Natural killer cell (primary cell): ENCODE measurements around the gene ERI2. TPM values are rescaled to one million over a fixed set of nuclear protein-coding genes. Genes with fewer than 3 reads are reported as not detected.
"Not testable (repeated sequence)": the region's sequence is repeated elsewhere in the genome, so short reads cannot be mapped to it uniquely, and the experiment has no call there.

ENCODE experiments used
- ATAC-seq, 3 donors: fragments of 150-1000 bp in 2 of 3; fragments of 200-7000 bp in 1 of 3; cut with Tn5 transposase; 1 replicate in 1 of 3; 2 replicates in 2 of 3; pipeline ENCODE4 v1.10.0; 2021; ENCODE audit warnings: mild to moderate bottlenecking in 2 of 3, moderate library complexity in 2 of 3
- DNase-seq, 2 donors: peaks; one replicate each; pipeline versions ENCODE4 v3.0.0 to v3.0.0-alpha.2; 2013 to 2021; ENCODE audit warnings: mixed read lengths in 1 of 2
- H3K27ac ChIP-seq: one replicate; pipeline ENCODE4 v1.5.1; 2013; ENCODE audit warnings: mild to moderate bottlenecking, low read length
- H3K27me3 ChIP-seq: one replicate; pipeline ENCODE4 v1.6.1; 2013; ENCODE audit warnings: low read length; ENCODE audit not compliant: control insufficient read depth, insufficient read depth
- H3K36me3 ChIP-seq: one replicate; pipeline ENCODE4 v1.6.1; 2013; ENCODE audit warnings: low read length; ENCODE audit not compliant: control insufficient read depth, insufficient read depth
- H3K4me1 ChIP-seq: one replicate; pipeline ENCODE4 v1.6.1; 2013; ENCODE audit warnings: low read length; ENCODE audit not compliant: control insufficient read depth, insufficient read depth
- H3K4me3 ChIP-seq: one replicate; pipeline ENCODE4 v1.5.1; 2013; ENCODE audit warnings: low read length
- H3K9me3 ChIP-seq: one replicate; pipeline ENCODE4 v1.6.1; 2013; ENCODE audit warnings: low read length; ENCODE audit not compliant: control insufficient read depth, insufficient read depth
- H3K27ac Mint-ChIP-seq, 2 donors: one replicate each; pipeline ENCODE4 v1.8.0; 2022; ENCODE audit warnings: mild to moderate bottlenecking in 2 of 2, mixed read lengths in 2 of 2, moderate library complexity in 1 of 2
- H3K27me3 Mint-ChIP-seq, 2 donors: one replicate each; pipeline ENCODE4 v1.8.0; 2022; ENCODE audit warnings: low read depth in 2 of 2, mixed read lengths in 2 of 2
- H3K36me3 Mint-ChIP-seq: one replicate; pipeline ENCODE4 v1.8.0; 2022; ENCODE audit warnings: mixed read lengths
- H3K4me1 Mint-ChIP-seq, 2 donors: one replicate each; pipeline ENCODE4 v1.8.0; 2022; ENCODE audit warnings: mixed read lengths in 2 of 2
- H3K4me3 Mint-ChIP-seq: one replicate; pipeline ENCODE4 v1.8.0; 2022; ENCODE audit warnings: mild to moderate bottlenecking, moderate library complexity, mixed read lengths
- H3K9me3 Mint-ChIP-seq, 2 donors: one replicate each; pipeline ENCODE4 v1.8.0; 2022; ENCODE audit warnings: mixed read lengths in 2 of 2
- WGBS: methylation state at CpG from one replicate; pipeline ENCODE4 v1.1.7; 2013; ENCODE audit warnings: missing lambda C conversion rate; ENCODE audit not compliant: insufficient coverage; 5-methylcytosine and 5-hydroxymethylcytosine counted together
- intact Hi-C: fragments of 100-400 bp; cut with micrococcal nuclease; formaldehyde crosslinking; loops from one replicate; pipeline ENCODE4 v1.14.2; 2022
- total RNA-seq, 4 donors: library from RNA; stranded (reverse); fragments of 120-200 nt in 1 of 4; gene quantifications; one replicate each; pipeline versions ENCODE4 v1.2.3 to v1.2.4, GENCODE V29; 2013 to 2022
- TF ChIP-seq, protein P1 (sequence below): fragments of 200-600 bp; IDR thresholded peaks from one replicate; pipeline ENCODE4 v1.8.0; 2022; ENCODE audit warnings: antibody characterized with exemption

Gene ERI2
- total RNA-seq, 3 donors from 2014 or later (not counting 1 experiment from before 2014, with no cell fraction given): 2.4 to 3.5 (median 2.8) TPM

DNA sequence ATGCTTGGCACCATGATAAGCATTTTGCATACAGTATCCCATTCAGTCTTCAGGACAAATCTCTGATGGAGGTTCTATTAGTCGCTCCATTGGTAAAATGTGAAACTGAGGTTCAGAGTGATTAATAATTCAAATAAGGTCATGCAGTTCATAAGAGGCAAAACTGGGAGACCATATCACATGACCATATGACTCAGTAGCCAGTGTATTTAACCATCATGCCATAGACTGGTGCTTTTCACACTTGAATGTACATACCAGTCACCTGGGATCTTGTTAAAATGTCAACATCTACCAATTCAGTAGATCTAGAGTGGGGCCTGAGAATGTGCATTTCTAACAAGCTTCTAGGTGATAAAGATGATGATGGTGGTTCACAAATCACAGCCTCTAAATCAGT, 38.2 kb downstream of the ERI2 start:
- intact Hi-C loops: no loop called here
- Mint-ChIP-seq H3K27me3 (no peaks in the 10 kb centered on the region), H3K36me3 (no peaks in the 10 kb centered on the region), H3K4me3 (no peak overlapping the region), H3K9me3 (no peaks in the 10 kb centered on the region), H3K4me1 (peaks cover 6 to 11% of the 10 kb centered on the region in 2 donors), H3K27ac (no peak overlapping the region)
- no peak for DNase-seq
- peaks cover 3% of the 10 kb centered on the region for H3K4me1 ChIP-seq
- no peaks in the 10 kb centered on the region for H3K9me3 ChIP-seq
- no peaks in the 10 kb centered on the region for H3K36me3 ChIP-seq
- no peaks in the 10 kb centered on the region for H3K27me3 ChIP-seq
- no peak for ATAC-seq
- WGBS: 89% methylated on average over 1 of the region's 1 CpG
- no peak overlapping the region for H3K4me3 ChIP-seq
- H3K27ac ChIP-seq: no peak overlapping the region
- TF ChIP-seq, protein P1, sequence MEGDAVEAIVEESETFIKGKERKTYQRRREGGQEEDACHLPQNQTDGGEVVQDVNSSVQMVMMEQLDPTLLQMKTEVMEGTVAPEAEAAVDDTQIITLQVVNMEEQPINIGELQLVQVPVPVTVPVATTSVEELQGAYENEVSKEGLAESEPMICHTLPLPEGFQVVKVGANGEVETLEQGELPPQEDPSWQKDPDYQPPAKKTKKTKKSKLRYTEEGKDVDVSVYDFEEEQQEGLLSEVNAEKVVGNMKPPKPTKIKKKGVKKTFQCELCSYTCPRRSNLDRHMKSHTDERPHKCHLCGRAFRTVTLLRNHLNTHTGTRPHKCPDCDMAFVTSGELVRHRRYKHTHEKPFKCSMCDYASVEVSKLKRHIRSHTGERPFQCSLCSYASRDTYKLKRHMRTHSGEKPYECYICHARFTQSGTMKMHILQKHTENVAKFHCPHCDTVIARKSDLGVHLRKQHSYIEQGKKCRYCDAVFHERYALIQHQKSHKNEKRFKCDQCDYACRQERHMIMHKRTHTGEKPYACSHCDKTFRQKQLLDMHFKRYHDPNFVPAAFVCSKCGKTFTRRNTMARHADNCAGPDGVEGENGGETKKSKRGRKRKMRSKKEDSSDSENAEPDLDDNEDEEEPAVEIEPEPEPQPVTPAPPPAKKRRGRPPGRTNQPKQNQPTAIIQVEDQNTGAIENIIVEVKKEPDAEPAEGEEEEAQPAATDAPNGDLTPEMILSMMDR: no peak

DNA sequence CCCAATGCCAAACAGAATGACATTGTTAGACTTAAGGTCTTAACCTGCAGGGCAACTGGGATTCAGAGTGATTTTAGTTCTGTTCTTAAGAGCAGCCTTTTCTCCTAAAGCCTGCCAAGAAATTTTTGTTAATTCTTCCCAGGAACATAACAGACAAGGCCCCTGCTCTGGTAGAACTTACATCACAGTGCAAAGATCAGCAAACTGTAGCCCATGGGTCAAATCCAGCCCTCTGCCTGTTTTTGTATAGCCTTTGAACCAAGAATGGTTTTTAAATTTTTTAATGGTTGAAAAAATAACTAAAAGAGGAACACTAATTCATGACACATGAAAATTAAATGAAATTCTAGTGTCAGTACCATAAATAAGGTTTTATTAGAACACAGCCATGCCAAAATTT, 38.7 kb downstream of the ERI2 start:
- TF ChIP-seq, protein P1: no peak
- intact Hi-C loops: no loop called here
- no peak overlapping the region for H3K27ac Mint-ChIP-seq
- no peaks in the 10 kb centered on the region for H3K36me3 Mint-ChIP-seq
- Histone ChIP-seq H3K36me3 (no peaks in the 10 kb centered on the region), H3K27me3 (no peaks in the 10 kb centered on the region), H3K27ac (no peak overlapping the region), H3K9me3 (no peaks in the 10 kb centered on the region), H3K4me3 (no peak overlapping the region), H3K4me1 (peaks cover 4% of the 10 kb centered on the region)
- DNase-seq (no peak), ATAC-seq (no peak)
- no peak overlapping the region for H3K4me3 Mint-ChIP-seq
- H3K9me3 Mint-ChIP-seq: no peaks in the 10 kb centered on the region
- H3K4me1 Mint-ChIP-seq: peaks cover 8 to 17% of the 10 kb centered on the region in 2 donors
- H3K27me3 Mint-ChIP-seq: no peaks in the 10 kb centered on the region

DNA sequence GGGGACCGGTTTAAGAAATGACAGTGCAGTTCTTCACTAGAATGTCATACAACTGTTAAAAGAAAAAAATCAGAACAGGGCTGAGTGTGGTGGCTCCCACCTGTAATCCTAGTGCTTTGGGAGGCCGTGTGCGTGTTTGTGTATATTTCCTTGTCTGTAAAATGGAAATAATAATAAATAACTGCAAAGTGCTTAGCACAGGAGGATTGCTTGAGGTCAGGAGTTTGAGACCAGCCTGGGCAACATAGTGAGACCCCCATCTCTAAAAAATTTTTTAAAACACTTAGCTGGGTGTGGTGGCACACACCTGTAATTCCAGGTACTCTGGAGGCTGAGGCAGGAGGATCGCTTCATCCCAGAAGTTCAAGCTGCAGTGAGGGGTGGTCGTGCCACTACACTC, 40.0 kb downstream of the ERI2 start:
- H3K36me3 Mint-ChIP-seq: no peaks in the 10 kb centered on the region
- intact Hi-C loops: no loop called here
- no peak for ATAC-seq
- Histone ChIP-seq H3K9me3 (no peaks in the 10 kb centered on the region), H3K4me3 (no peak overlapping the region), H3K27me3 (no peaks in the 10 kb centered on the region), H3K36me3 (no peaks in the 10 kb centered on the region), H3K4me1 (peaks cover 4% of the 10 kb centered on the region), H3K27ac (no peak overlapping the region)
- no peak overlapping the region for H3K4me3 Mint-ChIP-seq
- H3K27ac Mint-ChIP-seq: no peak overlapping the region
- peaks cover 15 to 24% of the 10 kb centered on the region in 2 donors for H3K4me1 Mint-ChIP-seq
- TF ChIP-seq, protein P1: no peak
- no peaks in the 10 kb centered on the region for H3K9me3 Mint-ChIP-seq
- WGBS: 91% methylated on average over 5 of the region's 5 CpGs
- H3K27me3 Mint-ChIP-seq: no peaks in the 10 kb centered on the region
- DNase-seq: no peak

DNA sequence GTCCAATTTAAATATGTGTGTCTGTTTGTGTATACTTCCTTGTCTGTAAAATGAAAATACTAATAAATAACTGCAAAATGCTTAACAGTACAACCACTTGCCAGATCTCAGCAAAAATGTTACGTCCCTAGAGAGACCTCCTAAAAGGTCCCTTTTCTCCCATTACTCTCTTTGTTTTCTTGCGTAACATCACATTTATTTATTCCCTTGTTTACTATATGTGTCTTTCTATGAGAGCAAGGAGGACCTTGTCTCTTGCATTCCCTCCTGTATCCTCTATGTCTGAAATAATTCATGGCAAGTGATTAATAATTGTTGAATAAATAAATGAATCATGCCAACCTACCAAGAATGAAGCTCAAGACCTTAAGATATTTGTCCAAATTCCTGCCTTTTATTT, 40.5 kb downstream of the ERI2 start:
- DNase-seq: no peak
- Histone ChIP-seq H3K27me3 (no peaks in the 10 kb centered on the region), H3K9me3 (no peaks in the 10 kb centered on the region), H3K27ac (no peak overlapping the region), H3K36me3 (no peaks in the 10 kb centered on the region), H3K4me3 (no peak overlapping the region), H3K4me1 (peaks cover 4% of the 10 kb centered on the region)
- Mint-ChIP-seq H3K9me3 (no peaks in the 10 kb centered on the region), H3K27me3 (no peaks in the 10 kb centered on the region), H3K4me3 (no peak overlapping the region), H3K36me3 (no peaks in the 10 kb centered on the region), H3K4me1 (peaks cover 15 to 24% of the 10 kb centered on the region in 2 donors), H3K27ac (no peak overlapping the region)
- TF ChIP-seq, protein P1: no peak
- intact Hi-C loops: no loop called here
- ATAC-seq: no peak
- 100% methylated on average over 1 of the region's 2 CpGs for WGBS

DNA sequence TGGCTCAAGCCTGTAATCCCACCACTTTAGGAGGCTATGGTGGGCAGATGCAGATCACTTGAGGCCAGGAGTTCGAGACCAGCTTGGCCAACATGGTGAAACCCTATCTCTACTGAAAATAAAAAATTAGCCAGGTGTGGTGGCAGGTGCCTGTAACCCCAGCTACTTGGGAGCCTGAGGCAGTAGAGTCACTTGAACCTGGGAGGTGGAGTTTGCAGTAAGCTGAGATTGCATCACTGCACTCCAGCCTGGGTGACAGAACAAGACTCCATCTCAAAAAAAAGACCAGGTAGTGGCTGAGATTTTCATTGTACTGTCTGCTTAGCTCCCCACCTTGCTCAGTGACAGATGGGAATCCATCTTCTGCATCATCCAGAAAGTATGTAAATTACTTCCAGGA, 41.8 kb downstream of the ERI2 start:
- H3K9me3 Mint-ChIP-seq, H3K4me3 ChIP-seq, ATAC-seq, H3K36me3 ChIP-seq, intact Hi-C loops, H3K36me3 Mint-ChIP-seq, H3K9me3 ChIP-seq, DNase-seq, H3K27me3 ChIP-seq, H3K27me3 Mint-ChIP-seq, H3K27ac ChIP-seq, H3K4me1 ChIP-seq: not testable (repeated sequence)
- H3K4me3 Mint-ChIP-seq: peak overlapping the region; percentile 97
- H3K27ac Mint-ChIP-seq: peak overlapping the region; percentile 82 to 92
- peaks cover 15 to 24% of the 10 kb centered on the region in 2 donors for H3K4me1 Mint-ChIP-seq
- 75% methylated on average over 1 of the region's 1 CpG for WGBS
